ENCODE data around the gene BNIP3.
A peak's percentile ranks its signal among the peaks of the same experiment; 100 is the strongest.
"Not testable (repeated sequence)": the region's sequence is repeated elsewhere in the genome, so short reads cannot be mapped to it uniquely, and the experiment has no call there.

The BNIP3 gene

GRCh38 chr10:132001238-132001972, 19.7 kb upstream of the BNIP3 start:
- DNase-seq (ENCODE audit: low read depth) = no peak

GRCh38 chr10:131998845-131999681, 17.3 kb upstream of the BNIP3 start:
- no peak for DNase-seq (ENCODE audit: low read depth)

DNA sequence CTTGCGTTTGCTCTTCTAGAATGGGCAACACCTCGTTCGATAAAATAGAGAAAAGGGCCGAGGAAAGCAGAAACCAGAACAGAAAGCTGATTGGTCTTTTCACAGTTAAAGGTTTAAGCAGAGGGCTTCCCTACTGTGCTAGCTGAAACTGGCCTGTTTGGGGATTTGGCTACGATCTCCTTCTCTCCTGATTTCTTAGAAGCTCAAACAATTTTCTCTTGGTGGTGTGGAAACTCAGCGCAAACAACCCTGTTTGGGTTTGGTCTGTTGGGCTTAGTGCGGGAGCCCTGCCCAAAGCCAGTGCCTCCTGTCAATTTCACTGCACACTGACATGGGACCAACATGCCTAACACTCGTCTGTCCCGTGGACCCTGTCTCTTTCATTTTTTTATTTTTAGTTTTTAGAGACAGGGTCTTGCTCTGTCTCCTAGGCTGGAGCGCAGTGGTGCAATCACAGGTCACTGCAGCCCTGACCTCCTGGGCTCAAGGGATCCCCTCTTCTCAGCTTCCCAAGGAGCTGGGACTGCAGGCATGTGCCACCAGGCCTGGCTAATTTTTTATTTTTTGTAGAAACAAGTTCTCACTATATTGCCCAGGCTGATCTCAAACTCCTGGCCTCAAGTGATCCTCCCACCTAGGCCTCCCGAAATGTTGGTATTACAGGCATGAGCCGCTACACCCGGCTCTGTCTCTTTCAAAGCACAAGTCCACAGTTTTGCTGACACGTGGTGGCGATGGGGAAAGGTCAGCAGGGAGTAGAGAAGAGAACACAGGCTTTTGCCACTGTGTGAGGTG, 16.5 kb upstream of the BNIP3 start:
- DNase-seq (ENCODE audit: low read depth) = no peak

- peak; percentile 97 for DNase-seq (ENCODE audit: low read depth)
These were observed 15.8 kb upstream of the BNIP3 start for GRCh38 chr10:131997366-131998049.

GRCh38 chr10:131996466-131997365, 15.0 kb upstream of the BNIP3 start:
- no peak for DNase-seq (ENCODE audit: low read depth)

DNA sequence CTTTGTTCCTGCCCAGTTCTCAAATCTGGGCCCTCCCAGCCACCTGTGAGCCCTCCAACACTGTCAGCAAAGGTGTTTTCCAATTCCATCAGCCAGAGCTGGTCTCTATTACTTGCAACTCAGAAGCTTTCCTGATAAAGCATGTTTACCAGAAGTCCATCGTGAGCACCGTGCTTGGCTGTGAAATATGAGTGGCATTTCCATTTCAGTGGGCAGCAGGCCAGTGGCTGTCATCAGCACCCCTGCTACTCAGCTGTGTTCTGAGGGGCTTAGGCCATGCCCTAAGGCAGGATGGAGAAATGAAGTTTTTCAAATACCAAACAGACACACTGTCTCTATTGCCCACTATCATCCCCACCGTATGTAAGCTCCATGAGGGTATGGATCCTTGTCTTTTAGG, 12.7 kb upstream of the BNIP3 start:
- peak; percentile 44 for DNase-seq (ENCODE audit: low read depth)

DNA sequence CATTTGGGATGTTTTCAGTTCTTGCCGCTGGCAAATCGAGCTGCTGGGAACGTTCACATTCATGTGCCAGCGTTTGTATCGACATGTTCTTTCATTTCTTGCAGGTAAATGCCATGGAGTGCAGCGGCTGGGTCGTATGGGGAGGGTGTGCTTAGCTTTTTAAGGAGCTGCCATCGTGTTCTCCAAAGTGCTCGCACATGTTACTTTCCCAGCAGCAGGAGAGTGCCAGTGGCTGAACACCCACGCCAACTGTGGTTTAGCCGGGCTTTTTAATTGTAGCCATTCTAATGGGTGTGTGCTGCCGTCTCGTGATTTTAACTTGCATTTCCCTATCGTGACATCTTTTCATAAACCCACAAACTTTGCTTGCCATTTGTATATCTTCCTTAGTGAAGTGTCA, 11.6 kb upstream of the BNIP3 start:
- no peak for DNase-seq (ENCODE audit: low read depth)

DNA sequence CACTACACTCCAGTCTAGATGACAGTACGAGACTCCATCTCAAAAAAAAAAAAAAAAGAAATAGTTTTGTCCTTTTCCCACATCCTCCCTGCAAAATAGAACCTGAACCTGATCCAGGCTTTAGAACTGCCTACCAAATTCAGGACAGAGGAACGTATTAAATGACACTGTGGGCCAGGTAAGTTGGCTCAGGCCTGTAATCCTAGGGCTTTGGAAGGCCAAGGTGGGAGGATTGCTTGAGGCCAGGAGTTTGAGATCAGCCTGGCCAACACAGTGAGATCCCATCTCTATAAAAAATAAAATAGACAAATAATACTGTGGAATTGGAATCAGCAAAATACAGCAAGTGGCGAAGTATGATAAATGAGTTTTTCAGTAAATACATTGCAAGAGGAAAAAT, 10.0 kb upstream of the BNIP3 start:
- DNase-seq (ENCODE audit: low read depth) = no peak

- not testable (repeated sequence) for DNase-seq (ENCODE audit: low read depth)
These were observed 6.1 kb upstream of the BNIP3 start for GRCh38 chr10:131987786-131988185.

DNA sequence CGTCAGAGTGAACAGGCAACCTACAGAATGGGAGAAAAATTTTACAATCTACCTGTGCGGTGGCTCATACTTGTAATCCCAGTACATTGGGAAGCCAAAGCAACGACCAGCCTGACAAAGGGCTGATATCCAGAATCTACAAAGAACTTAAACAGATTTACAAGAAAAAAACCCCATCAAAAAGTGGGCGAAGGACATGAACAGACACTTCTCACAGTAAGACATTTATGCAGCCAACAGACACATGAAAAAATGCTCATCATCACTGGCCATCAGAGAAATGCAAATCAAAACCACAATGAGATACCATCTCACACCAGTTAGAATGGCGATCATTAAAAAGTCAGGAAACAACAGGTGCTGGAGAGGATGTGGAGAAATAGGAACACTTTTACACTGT, 5.6 kb upstream of the BNIP3 start:
- DNase-seq (ENCODE audit: low read depth) = not testable (repeated sequence)

GRCh38 chr10:131986851-131987250, 5.1 kb upstream of the BNIP3 start:
- DNase-seq (ENCODE audit: low read depth) = not testable (repeated sequence)

- peak; percentile 97 for DNase-seq (ENCODE audit: low read depth)
These were observed 2.1 kb upstream of the BNIP3 start for GRCh38 chr10:131983780-131984179.

GRCh38 chr10:131982796-131983195, 1.1 kb upstream of the BNIP3 start:
- DNase-seq (ENCODE audit: low read depth) = no peak

- DNase-seq (ENCODE audit: low read depth) = no peak
These were observed 548 bp upstream of the BNIP3 start for GRCh38 chr10:131982185-131982756.

DNA sequence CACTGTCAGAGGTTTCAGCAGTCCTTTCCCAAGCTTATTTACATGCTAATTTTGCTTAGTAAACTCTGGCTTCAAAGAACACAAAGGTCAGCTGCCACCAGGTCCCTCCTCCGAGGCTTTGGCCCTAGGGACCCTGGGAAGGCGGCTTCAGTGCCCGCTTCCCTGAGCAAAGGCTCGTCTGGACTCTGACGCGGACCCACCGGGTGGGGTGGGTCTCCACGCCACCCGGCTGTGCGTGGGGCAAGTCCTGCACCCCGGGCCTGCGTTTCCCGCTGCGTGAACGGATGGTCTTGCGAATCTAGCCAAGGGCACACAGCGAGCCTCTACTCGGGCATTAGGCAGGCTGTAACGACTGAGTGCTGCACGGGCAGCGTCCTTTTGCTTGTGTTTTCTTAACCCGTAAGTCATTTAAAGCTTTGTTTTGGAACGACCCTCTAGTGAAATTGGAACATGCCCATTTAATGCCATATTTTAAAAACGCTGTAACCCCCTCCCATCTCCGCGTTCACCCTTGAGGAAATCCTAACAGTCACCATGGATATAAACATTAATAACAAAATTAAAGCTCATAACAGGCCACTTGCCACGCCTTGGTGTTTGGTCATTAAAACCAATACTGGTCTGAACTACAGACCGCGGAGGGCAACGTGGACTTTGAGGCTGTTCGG, 828 bp downstream of the BNIP3 start:
- no peak for DNase-seq (ENCODE audit: low read depth)

DNA sequence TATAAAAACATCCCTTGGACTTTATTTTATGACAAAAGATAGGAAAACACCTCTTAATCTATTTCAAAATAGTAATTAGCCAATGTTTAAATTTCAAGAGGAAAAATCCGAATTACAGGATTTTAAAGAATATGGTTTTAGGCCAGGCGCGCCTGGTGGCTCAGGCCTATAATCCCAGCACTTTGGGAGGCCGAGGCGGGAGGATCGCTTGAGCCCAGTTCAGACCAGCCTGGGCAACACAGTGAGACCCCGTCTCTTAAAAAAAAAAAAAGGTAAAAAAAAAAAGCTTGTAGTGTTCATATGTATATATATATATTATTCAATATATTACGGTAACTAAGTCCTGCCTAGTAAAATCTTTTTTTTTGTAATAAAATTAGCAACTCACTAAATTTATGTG, 1.4 kb downstream of the BNIP3 start:
- DNase-seq (ENCODE audit: low read depth) = no peak

DNA sequence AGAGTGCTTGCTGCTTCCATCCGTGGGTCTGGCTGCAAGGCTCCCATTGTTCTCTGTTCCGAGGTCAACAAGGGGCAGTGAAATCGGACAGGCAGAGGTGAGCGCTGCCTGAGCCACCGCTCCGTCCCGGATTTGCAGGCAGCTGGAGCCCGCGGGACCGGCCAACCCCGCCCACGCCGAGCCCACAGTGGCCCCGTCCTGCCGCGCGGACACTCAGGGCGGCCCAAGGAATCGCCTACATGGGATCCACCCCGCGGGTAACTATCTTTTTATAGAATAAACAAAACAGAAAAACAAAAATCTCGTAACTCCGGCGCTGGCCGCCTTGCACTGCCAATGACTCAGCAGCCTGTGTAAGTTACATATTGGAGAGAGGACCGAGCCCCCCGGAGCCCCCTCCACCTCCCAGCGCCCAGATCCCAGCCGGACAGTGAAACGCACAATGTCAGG, 1.9 kb downstream of the BNIP3 start:
- DNase-seq (ENCODE audit: low read depth) = peak; percentile 46

GRCh38 chr10:131979336-131979735, 2.4 kb downstream of the BNIP3 start:
- DNase-seq (ENCODE audit: low read depth) = no peak

GRCh38 chr10:131978851-131979250, 2.9 kb downstream of the BNIP3 start:
- no peak for DNase-seq (ENCODE audit: low read depth)

GRCh38 chr10:131978366-131978765, 3.4 kb downstream of the BNIP3 start:
- no peak for DNase-seq (ENCODE audit: low read depth)
